Stomach (tissue), 9 donors: ENCODE measurements around the gene NFIC. TPM values are rescaled to one million over a fixed set of nuclear protein-coding genes. Genes with fewer than 3 reads are reported as not detected.
A peak's percentile ranks its signal among the peaks of the same experiment; 100 is the strongest.
"Not testable (repeated sequence)": the region's sequence is repeated elsewhere in the genome, so short reads cannot be mapped to it uniquely, and the experiment has no call there.

Experiments
- DNase-seq, 2 donors: peaks; one replicate each; pipeline versions ENCODE4 v3.0.0 to v3.0.0-alpha.2; 2013 to 2019
- H3K27ac ChIP-seq, 5 donors: fragments of 200-600 bp in 4 of 5; sonication (generic) in 4 of 5; one replicate each; pipeline ENCODE4 v1.5.1; 2013 to 2019; ENCODE audit warnings: mild to moderate bottlenecking in 1 of 5, moderate library complexity in 1 of 5
- H3K27me3 ChIP-seq, 3 donors: fragments of 200-600 bp; sonication (generic); one replicate each; pipeline ENCODE4 v1.5.1; 2017 to 2019; ENCODE audit warnings: mixed run types in 1 of 3
- H3K36me3 ChIP-seq, 4 donors: fragments of 200-600 bp; sonication (generic); 1 replicate in 3 of 4; 2 replicates in 1 of 4; pipeline ENCODE4 v1.5.1; 2016 to 2019
- H3K4me1 ChIP-seq, 4 donors: fragments of 200-600 bp; sonication (generic); one replicate each; pipeline ENCODE4 v1.5.1; 2016 to 2019
- H3K4me3 ChIP-seq, 4 donors: fragments of 200-600 bp; sonication (generic) in 3 of 4; one replicate each; pipeline ENCODE4 v1.5.1; 2016 to 2019; ENCODE audit warnings: mild to moderate bottlenecking in 1 of 4
- H3K9me3 ChIP-seq, 4 donors: fragments of 200-600 bp; sonication (generic); one replicate each; pipeline ENCODE4 v1.5.1; 2016 to 2019
- EP300 ChIP-seq: sonication (generic); formaldehyde crosslinking; IDR thresholded peaks from one replicate; pipeline ENCODE4 v1.6.1; 2017; ENCODE audit warnings: antibody characterized with exemption
- POLR2A ChIP-seq, 4 donors: fragments of 450-650 bp; IDR thresholded peaks; one replicate each; pipeline ENCODE4 v1.6.1; 2016; ENCODE audit warnings: antibody characterized with exemption in 4 of 4, control low read depth in 2 of 4, mild to moderate bottlenecking in 1 of 4, moderate library complexity in 1 of 4
- POLR2AphosphoS5 ChIP-seq, 3 donors: sonication (generic); formaldehyde crosslinking; IDR thresholded peaks; one replicate each; pipeline ENCODE4 v1.6.1; 2016; ENCODE audit warnings: antibody characterized with exemption in 3 of 3
- WGBS, 5 donors: extraction: QIAGEN DNeasy Blood & Tissue Kit in 3 of 5; methylation state at CpG; one replicate each; pipeline versions ENCODE4 v1.1.5 to v1.1.7; 2013 to 2018; 5-methylcytosine and 5-hydroxymethylcytosine counted together
- intact Hi-C: fragments of 100-400 bp; cut with DNase I; formaldehyde crosslinking; loops from one replicate; pipeline ENCODE4 v1.15.1; 2023; ENCODE audit warnings: low total_unique reads
- polyA plus RNA-seq, 3 donors: library from polyadenylated mRNA; stranded (reverse); fragments of 200-250 nt; gene quantifications; one replicate each; pipeline ENCODE4 v1.2.3, GENCODE V29; 2013
- total RNA-seq, 5 donors: library from RNA; depleted of rRNA; stranded (reverse); fragments of >200 nt; gene quantifications; one replicate each; pipeline versions ENCODE4 v1.1.0 to v1.2.3, GENCODE V29; 2014 to 2016
- TF ChIP-seq, protein P1 (sequence below), 7 experiments: fragments of 450-650 bp in 4 of 7; fragments of 200-600 bp in 3 of 7; sonication (generic) in 3 of 7; IDR thresholded peaks; one replicate each; pipeline ENCODE4 v1.5.1; 2016 to 2019; ENCODE audit warnings: antibody characterized with exemption in 7 of 7, control low read depth in 2 of 7, mild to moderate bottlenecking in 1 of 7
- donor health status: healthy with polysubstance abuse.
- donor health status: Bipolar disorder and iron deficiency.
- donor health status: healthy.

Gene NFIC
- total and polyA plus RNA-seq, 8 donors: 16.7 to 251 (median 47.8) TPM

- peaks cover 13 to 43% (median 28%) of the 10 kb centered on the region in 4 donors for H3K4me1 ChIP-seq
- no peaks in the 10 kb centered on the region for H3K27me3 ChIP-seq
- H3K9me3 ChIP-seq: no peaks in the 10 kb centered on the region
- no peak for DNase-seq
- H3K4me3 ChIP-seq: no peak overlapping the region
- TF ChIP-seq POLR2A (IDR thresholded peaks at IDR 0.05) (no peak), POLR2AphosphoS5 (IDR thresholded peaks at IDR 0.05) (no peak), EP300 (no peak)
- TF ChIP-seq, protein P1, sequence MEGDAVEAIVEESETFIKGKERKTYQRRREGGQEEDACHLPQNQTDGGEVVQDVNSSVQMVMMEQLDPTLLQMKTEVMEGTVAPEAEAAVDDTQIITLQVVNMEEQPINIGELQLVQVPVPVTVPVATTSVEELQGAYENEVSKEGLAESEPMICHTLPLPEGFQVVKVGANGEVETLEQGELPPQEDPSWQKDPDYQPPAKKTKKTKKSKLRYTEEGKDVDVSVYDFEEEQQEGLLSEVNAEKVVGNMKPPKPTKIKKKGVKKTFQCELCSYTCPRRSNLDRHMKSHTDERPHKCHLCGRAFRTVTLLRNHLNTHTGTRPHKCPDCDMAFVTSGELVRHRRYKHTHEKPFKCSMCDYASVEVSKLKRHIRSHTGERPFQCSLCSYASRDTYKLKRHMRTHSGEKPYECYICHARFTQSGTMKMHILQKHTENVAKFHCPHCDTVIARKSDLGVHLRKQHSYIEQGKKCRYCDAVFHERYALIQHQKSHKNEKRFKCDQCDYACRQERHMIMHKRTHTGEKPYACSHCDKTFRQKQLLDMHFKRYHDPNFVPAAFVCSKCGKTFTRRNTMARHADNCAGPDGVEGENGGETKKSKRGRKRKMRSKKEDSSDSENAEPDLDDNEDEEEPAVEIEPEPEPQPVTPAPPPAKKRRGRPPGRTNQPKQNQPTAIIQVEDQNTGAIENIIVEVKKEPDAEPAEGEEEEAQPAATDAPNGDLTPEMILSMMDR (IDR thresholded peaks at IDR 0.05): no peak
- 48 to 60% (median 48%) methylated on average over 23 to 29 of the region's 29 CpGs for WGBS, 5 donors
- peaks cover 19 to 53% (median 47%) of the 10 kb centered on the region in 4 donors for H3K36me3 ChIP-seq
- intact Hi-C loops: no loop called here
- peak overlapping the region in 4 of 5 donors; percentile 36 to 91 (median 54) for H3K27ac ChIP-seq
These were observed 56.9 kb downstream of the NFIC start for GRCh38 chr19:3423183-3423829.

DNA sequence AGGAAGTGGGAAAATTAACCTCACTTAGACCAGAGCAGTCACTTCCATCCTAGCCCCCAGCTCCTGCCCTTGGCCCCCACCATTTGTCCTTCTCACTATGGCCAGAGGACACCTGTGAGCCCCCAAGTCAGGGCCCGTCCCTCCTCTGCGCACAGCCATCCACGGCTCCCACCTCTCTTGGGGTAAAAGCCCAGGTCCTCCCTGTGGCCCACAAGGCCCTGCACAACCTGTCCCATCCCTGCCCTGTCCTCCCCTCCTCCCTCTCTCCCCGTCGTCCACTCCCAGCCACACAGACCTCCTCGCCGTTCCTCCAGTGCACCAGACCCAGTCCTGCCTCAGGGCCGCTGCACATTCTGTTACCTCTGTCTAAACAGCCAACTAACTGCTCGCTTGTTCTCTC is 60.0 kb downstream of the NFIC start:
- H3K4me3 ChIP-seq: no peak overlapping the region
- H3K27ac ChIP-seq: peak overlapping the region in 3 of 5 donors; percentile 90 to 92 (median 91)
- WGBS, 5 donors: 87 to 94% (median 92%) methylated on average over 9 of the region's 9 CpGs
- no peak for DNase-seq
- H3K9me3 ChIP-seq: no peaks in the 10 kb centered on the region
- intact Hi-C loops: no loop called here
- H3K4me1 ChIP-seq: peaks cover 27 to 68% (median 52%) of the 10 kb centered on the region in 4 donors
- TF ChIP-seq POLR2A (IDR thresholded peaks at IDR 0.05) (no peak), POLR2AphosphoS5 (IDR thresholded peaks at IDR 0.05) (no peak), EP300 (no peak)
- TF ChIP-seq, protein P1 (IDR thresholded peaks at IDR 0.05): no peak
- H3K36me3 ChIP-seq: peaks cover 19 to 37% (median 33%) of the 10 kb centered on the region in 4 donors
- H3K27me3 ChIP-seq: no peaks in the 10 kb centered on the region

GRCh38 chr19:3430366-3430680 is 63.9 kb downstream of the NFIC start:
- peaks cover 25 to 83% (median 66%) of the 10 kb centered on the region in 4 donors for H3K4me1 ChIP-seq
- H3K4me3 ChIP-seq, H3K9me3 ChIP-seq, intact Hi-C loops, DNase-seq, H3K27me3 ChIP-seq: not testable (repeated sequence)
- 71 to 84% (median 79%) methylated on average over 5 of the region's 5 CpGs for WGBS, 5 donors
- peaks cover 41 to 56% (median 52%) of the 10 kb centered on the region in 4 donors for H3K36me3 ChIP-seq
- peak overlapping the region; percentile 19 to 92 (median 90) for H3K27ac ChIP-seq

GRCh38 chr19:3431760-3432397 is 65.5 kb downstream of the NFIC start:
- no peaks in the 10 kb centered on the region for H3K27me3 ChIP-seq
- peaks cover 29 to 86% (median 70%) of the 10 kb centered on the region in 4 donors for H3K4me1 ChIP-seq
- DNase-seq: no peak
- peak overlapping the region; percentile 6 to 92 (median 90) for H3K27ac ChIP-seq
- peaks cover 40 to 56% (median 54%) of the 10 kb centered on the region in 4 donors for H3K36me3 ChIP-seq
- TF ChIP-seq POLR2A (IDR thresholded peaks at IDR 0.05) (no peak), POLR2AphosphoS5 (IDR thresholded peaks at IDR 0.05) (no peak), EP300 (no peak)
- TF ChIP-seq, protein P1 (IDR thresholded peaks at IDR 0.05): no peak
- H3K4me3 ChIP-seq: no peak overlapping the region
- intact Hi-C loops: no loop called here
- 83 to 93% (median 89%) methylated on average over 12 to 18 of the region's 18 CpGs for whole genome bisulfite sequencing, 5 donors
- H3K9me3 ChIP-seq: no peaks in the 10 kb centered on the region

GRCh38 chr19:3433313-3433712 is 66.9 kb downstream of the NFIC start:
- peak in 1 of 2 donors; percentile 53 for DNase-seq
- Histone ChIP-seq H3K4me3 (no peak overlapping the region), H3K27ac (peak overlapping the region; percentile 35 to 92 (median 90)), H3K4me1 (peaks cover 28 to 71% (median 60%) of the 10 kb centered on the region in 4 donors), H3K27me3 (no peaks in the 10 kb centered on the region), H3K9me3 (no peaks in the 10 kb centered on the region), H3K36me3 (peaks cover 47 to 66% (median 61%) of the 10 kb centered on the region in 4 donors)
- WGBS, 5 donors: 88 to 98% (median 91%) methylated on average over 6 to 12 of the region's 12 CpGs
- TF ChIP-seq, protein P1 (IDR thresholded peaks at IDR 0.05): no peak
- TF ChIP-seq EP300 (no peak), POLR2A (IDR thresholded peaks at IDR 0.05) (no peak), POLR2AphosphoS5 (IDR thresholded peaks at IDR 0.05) (no peak)
- intact Hi-C loops: no loop called here
